Mesenchymal stem cell (in vitro differentiated cells and primary cell): ENCODE data around the gene GABRA1.

ENCODE experiments used
- DNase-seq: peaks from one replicate; pipeline ENCODE4 v3.0.0-alpha.2; 2013
- H2AFZ ChIP-seq: one replicate; pipeline ENCODE4 v1.6.1; 2013; ENCODE audit warnings: low read depth, mild to moderate bottlenecking, control low read depth, inconsistent platforms, low read length, moderate library complexity
- H2AK5ac ChIP-seq: 2 replicates; pipeline ENCODE4 v1.6.1; 2013; ENCODE audit warnings: low read length, moderate library complexity, mild to moderate bottlenecking, inconsistent platforms; ENCODE audit not compliant: severe bottlenecking
- H2BK120ac ChIP-seq: one replicate; pipeline ENCODE4 v1.6.1; 2013; ENCODE audit warnings: low read depth, mild to moderate bottlenecking, inconsistent platforms, low read length, moderate library complexity
- H2BK12ac ChIP-seq, 2 experiments: one replicate each; pipeline ENCODE4 v1.6.1; 2013; ENCODE audit warnings: inconsistent platforms in 2 of 2, low read length in 2 of 2, mild to moderate bottlenecking in 2 of 2, moderate library complexity in 2 of 2, control low read depth in 1 of 2
- H2BK15ac ChIP-seq: one replicate; pipeline ENCODE4 v1.6.1; 2013; ENCODE audit warnings: mild to moderate bottlenecking, low read depth, inconsistent platforms; ENCODE audit not compliant: poor library complexity, severe bottlenecking
- H2BK5ac ChIP-seq: 2 replicates; pipeline ENCODE4 v1.6.1; 2013; ENCODE audit warnings: low read depth, mild to moderate bottlenecking, low read length, control low read depth, inconsistent platforms; ENCODE audit not compliant: poor library complexity, severe bottlenecking
- H3K14ac ChIP-seq, 2 experiments: one replicate each; pipeline ENCODE4 v1.6.1; 2013; ENCODE audit warnings: inconsistent platforms in 2 of 2, low read length in 2 of 2, control low read depth in 1 of 2, mild to moderate bottlenecking in 1 of 2, moderate library complexity in 1 of 2
- H3K18ac ChIP-seq, 2 experiments: one replicate each; pipeline ENCODE4 v1.6.1; 2013; ENCODE audit warnings: inconsistent platforms in 2 of 2, low read length in 2 of 2, control low read depth in 1 of 2, low read depth in 1 of 2, mild to moderate bottlenecking in 1 of 2
- H3K23ac ChIP-seq, 2 experiments: one replicate each; pipeline ENCODE4 v1.6.1; 2013; ENCODE audit warnings: inconsistent platforms in 2 of 2, low read length in 2 of 2, mild to moderate bottlenecking in 2 of 2, moderate library complexity in 2 of 2, control low read depth in 1 of 2
- H3K27ac ChIP-seq: 2 replicates; pipeline ENCODE4 v1.5.1; 2013; ENCODE audit warnings: mild to moderate bottlenecking, moderate library complexity, low read length, control low read depth, inconsistent platforms; ENCODE audit not compliant: poor library complexity, severe bottlenecking
- H3K27me3 ChIP-seq, 2 experiments: 2 replicates each; pipeline versions ENCODE4 v1.6.1 to v1.7.0; 2013; ENCODE audit warnings: low read length in 2 of 2, mild to moderate bottlenecking in 2 of 2, moderate library complexity in 2 of 2, control low read depth in 1 of 2, inconsistent platforms in 1 of 2; ENCODE audit not compliant: control insufficient read depth in 1 of 2, insufficient read depth in 1 of 2
- H3K36me3 ChIP-seq, 2 experiments: 2 replicates each; pipeline versions ENCODE4 v1.6.1 to v1.7.0; 2013; ENCODE audit warnings: low read length in 2 of 2, control low read depth in 1 of 2, inconsistent platforms in 1 of 2, low read depth in 1 of 2, mild to moderate bottlenecking in 1 of 2; ENCODE audit not compliant: insufficient read depth in 2 of 2, control insufficient read depth in 1 of 2
- H3K4ac ChIP-seq, 2 experiments: one replicate each; pipeline ENCODE4 v1.6.1; 2013; ENCODE audit warnings: inconsistent platforms in 2 of 2, low read length in 2 of 2, mild to moderate bottlenecking in 2 of 2, moderate library complexity in 2 of 2, control low read depth in 1 of 2, low read depth in 1 of 2
- H3K4me1 ChIP-seq: 2 replicates; pipeline ENCODE4 v1.6.1; 2013; ENCODE audit warnings: low read depth, low read length, control low read depth; ENCODE audit not compliant: control insufficient read depth, insufficient read depth
- H3K4me2 ChIP-seq: 2 replicates; pipeline ENCODE4 v1.6.1; 2013; ENCODE audit warnings: low read length, mild to moderate bottlenecking, inconsistent platforms; ENCODE audit not compliant: poor library complexity, severe bottlenecking
- H3K4me3 ChIP-seq, 2 experiments: 2 replicates each; pipeline versions ENCODE4 v1.5.1 to v1.7.0; 2013; ENCODE audit warnings: low read length in 2 of 2, mild to moderate bottlenecking in 2 of 2, control low read depth in 1 of 2, low read depth in 1 of 2; ENCODE audit not compliant: insufficient read depth in 1 of 2
- H3K79me1 ChIP-seq: replicated peaks from 2 replicates; pipeline ENCODE4 v1.6.1; 2013; ENCODE audit warnings: mild to moderate bottlenecking, control low read depth, low read length, inconsistent platforms; ENCODE audit not compliant: poor library complexity, severe bottlenecking
- H3K9ac ChIP-seq: 2 replicates; pipeline ENCODE4 v1.7.0; 2013; ENCODE audit warnings: mild to moderate bottlenecking, low read length, moderate library complexity
- H3K9me3 ChIP-seq: 2 replicates; pipeline ENCODE4 v1.7.0; 2013; ENCODE audit warnings: mild to moderate bottlenecking, low read length; ENCODE audit not compliant: control insufficient read depth
- H4K8ac ChIP-seq: one replicate; pipeline ENCODE4 v1.6.1; 2013; ENCODE audit warnings: inconsistent platforms, mild to moderate bottlenecking, low read length, moderate library complexity
- H4K91ac ChIP-seq: one replicate; pipeline ENCODE4 v1.6.1; 2013; ENCODE audit warnings: mild to moderate bottlenecking, low read length, inconsistent platforms
- WGBS: methylation state at CpG from one replicate; pipeline ENCODE4 v1.1.7; 2013; ENCODE audit warnings: mixed read lengths; 5-methylcytosine and 5-hydroxymethylcytosine counted together

The GABRA1 gene

GRCh38 chr5:161895514-161895913, 47.6 kb downstream of the GABRA1 start:
- no peak overlapping the region for H4K8ac ChIP-seq
- H3K4me2 ChIP-seq: no peak overlapping the region
- H2AFZ ChIP-seq: no peak overlapping the region
- no peaks in the 10 kb centered on the region for H3K27me3 ChIP-seq
- H2BK15ac ChIP-seq: no peak overlapping the region
- H3K18ac ChIP-seq: no peak overlapping the region
- no peak overlapping the region for H2AK5ac ChIP-seq
- no peak overlapping the region for H3K23ac ChIP-seq
- H3K79me1 ChIP-seq: no peaks in the 10 kb centered on the region
- H3K9me3 ChIP-seq: no peaks in the 10 kb centered on the region
- WGBS: 38% methylated on average over 1 of the region's 1 CpG
- H2BK120ac ChIP-seq: no peak overlapping the region
- no peaks in the 10 kb centered on the region for H3K4me1 ChIP-seq
- H3K36me3 ChIP-seq: no peaks in the 10 kb centered on the region
- no peak overlapping the region for H3K9ac ChIP-seq
- no peak overlapping the region for H2BK12ac ChIP-seq
- H3K14ac ChIP-seq: no peak overlapping the region
- no peak overlapping the region for H3K27ac ChIP-seq
- H2BK5ac ChIP-seq: no peak overlapping the region
- DNase-seq: no peak
- no peak overlapping the region for H3K4ac ChIP-seq
- no peak overlapping the region for H4K91ac ChIP-seq
- H3K4me3 ChIP-seq: no peak overlapping the region

DNA sequence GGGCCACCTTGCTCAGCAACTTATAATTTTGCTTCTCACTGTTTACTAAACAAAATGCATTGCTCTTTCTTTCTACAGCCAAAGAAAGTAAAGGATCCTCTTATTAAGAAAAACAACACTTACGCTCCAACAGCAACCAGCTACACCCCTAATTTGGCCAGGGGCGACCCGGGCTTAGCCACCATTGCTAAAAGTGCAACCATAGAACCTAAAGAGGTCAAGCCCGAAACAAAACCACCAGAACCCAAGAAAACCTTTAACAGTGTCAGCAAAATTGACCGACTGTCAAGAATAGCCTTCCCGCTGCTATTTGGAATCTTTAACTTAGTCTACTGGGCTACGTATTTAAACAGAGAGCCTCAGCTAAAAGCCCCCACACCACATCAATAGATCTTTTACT, 49.1 kb downstream of the GABRA1 start:
- Histone ChIP-seq H3K18ac (no peak overlapping the region), H2BK5ac (no peak overlapping the region), H3K23ac (no peak overlapping the region), H3K4ac (no peak overlapping the region), H3K4me2 (no peak overlapping the region), H2BK12ac (no peak overlapping the region), H2AK5ac (no peak overlapping the region), H3K79me1 (no peaks in the 10 kb centered on the region), H2BK120ac (no peak overlapping the region), H3K4me3 (no peak overlapping the region), H3K9ac (no peak overlapping the region), H2BK15ac (no peak overlapping the region), H3K4me1 (no peaks in the 10 kb centered on the region), H3K36me3 (no peaks in the 10 kb centered on the region), H2AFZ (no peak overlapping the region), H3K14ac (no peak overlapping the region), H3K27me3 (no peaks in the 10 kb centered on the region), H3K9me3 (peaks cover 4% of the 10 kb centered on the region), H4K91ac (no peak overlapping the region), H4K8ac (no peak overlapping the region), H3K27ac (no peak overlapping the region)
- DNase-seq: no peak
- WGBS: 72% methylated on average over 7 of the region's 7 CpGs

DNA sequence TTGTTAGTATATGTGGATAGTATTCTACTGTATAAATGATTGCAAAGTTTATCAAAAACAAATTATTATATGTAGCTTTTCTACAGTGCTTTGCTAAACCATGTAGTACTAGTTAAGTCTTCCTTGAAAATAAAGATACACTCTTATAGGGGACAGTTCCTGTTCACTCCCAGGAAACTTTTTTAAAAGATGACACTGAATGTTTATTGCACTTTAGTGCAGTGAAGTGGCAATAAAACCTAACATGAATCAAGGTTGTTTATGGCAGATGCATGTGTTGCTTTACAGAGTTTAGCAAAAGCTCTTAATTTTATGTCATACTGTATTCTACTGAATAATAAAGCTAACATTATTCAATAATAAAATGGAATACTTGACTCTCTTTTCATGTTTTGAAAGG, 51.7 kb downstream of the GABRA1 start:
- no peaks in the 10 kb centered on the region for H3K79me1 ChIP-seq
- H2AFZ ChIP-seq: no peak overlapping the region
- H2BK12ac ChIP-seq: no peak overlapping the region
- H3K36me3 ChIP-seq: no peaks in the 10 kb centered on the region
- H2BK5ac ChIP-seq: no peak overlapping the region
- no peak overlapping the region for H3K4me2 ChIP-seq
- H4K91ac ChIP-seq: no peak overlapping the region
- H3K18ac ChIP-seq: no peak overlapping the region
- H3K27me3 ChIP-seq: no peaks in the 10 kb centered on the region
- H3K14ac ChIP-seq: no peak overlapping the region
- no peak overlapping the region for H3K4me3 ChIP-seq
- H3K9ac ChIP-seq: no peak overlapping the region
- H2BK15ac ChIP-seq: no peak overlapping the region
- DNase-seq: no peak
- H3K4ac ChIP-seq: no peak overlapping the region
- H3K27ac ChIP-seq: no peak overlapping the region
- no peaks in the 10 kb centered on the region for H3K4me1 ChIP-seq
- H3K9me3 ChIP-seq: peaks cover 4% of the 10 kb centered on the region
- H3K23ac ChIP-seq: no peak overlapping the region
- H2AK5ac ChIP-seq: no peak overlapping the region
- no peak overlapping the region for H2BK120ac ChIP-seq
- H4K8ac ChIP-seq: no peak overlapping the region

DNA sequence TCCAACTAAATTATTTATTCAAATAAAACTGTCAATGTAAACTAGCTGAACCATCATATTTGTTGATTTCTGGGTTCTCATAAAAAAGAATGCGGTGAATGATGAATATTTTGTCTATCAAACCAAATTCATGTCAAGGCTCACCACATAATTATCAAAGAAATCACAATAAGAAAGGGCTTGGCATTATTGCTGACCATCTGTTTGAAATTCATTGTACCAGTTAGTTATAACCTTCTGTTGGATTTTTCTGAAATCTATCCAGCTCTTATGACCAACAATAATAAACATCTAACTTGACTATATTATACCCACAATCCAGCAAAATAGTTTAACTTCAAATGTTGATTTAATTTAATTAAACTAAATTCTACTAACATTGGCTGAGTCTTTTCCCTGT, 53.1 kb downstream of the GABRA1 start:
- H2AFZ ChIP-seq: no peak overlapping the region
- H2BK5ac ChIP-seq: no peak overlapping the region
- no peak overlapping the region for H3K27ac ChIP-seq
- H3K4me2 ChIP-seq: no peak overlapping the region
- no peak overlapping the region for H3K4ac ChIP-seq
- no peak overlapping the region for H4K8ac ChIP-seq
- H3K79me1 ChIP-seq: no peaks in the 10 kb centered on the region
- no peak overlapping the region for H2BK12ac ChIP-seq
- H3K4me1 ChIP-seq: no peaks in the 10 kb centered on the region
- no CpG with 5 or more reads among the region's 1 CpG for WGBS
- H2AK5ac ChIP-seq: no peak overlapping the region
- DNase-seq: no peak
- H3K23ac ChIP-seq: no peak overlapping the region
- H3K9ac ChIP-seq: no peak overlapping the region
- H2BK15ac ChIP-seq: no peak overlapping the region
- H3K14ac ChIP-seq: no peak overlapping the region
- H2BK120ac ChIP-seq: no peak overlapping the region
- no peak overlapping the region for H3K4me3 ChIP-seq
- no peaks in the 10 kb centered on the region for H3K27me3 ChIP-seq
- no peak overlapping the region for H3K18ac ChIP-seq
- H3K9me3 ChIP-seq: peaks cover 4% of the 10 kb centered on the region
- H3K36me3 ChIP-seq: no peaks in the 10 kb centered on the region
- H4K91ac ChIP-seq: no peak overlapping the region
